Measurements from ENCODE around the gene FOXJ2. TPM values are rescaled to one million over a fixed set of nuclear protein-coding genes. Genes with fewer than 3 reads are reported as not detected.

Gene FOXJ2
- total and polyA plus RNA-seq, 2 of the 4 experiments (the other 2 are of a cell fraction), result 3.0 to 8.4 TPM

- peak overlapping the region; percentile 97 for H2BK5ac ChIP-seq (ENCODE audit: low read depth, low read length, poor library complexity, severe bottlenecking)
- H4K91ac ChIP-seq (ENCODE audit: insufficient read depth, low read depth, low read length), result no peak overlapping the region
- H3K27me3 ChIP-seq (ENCODE audit: control insufficient read depth, insufficient read depth, low read length), result no peaks in the 10 kb centered on the region
- H4K5ac ChIP-seq (ENCODE audit: low read depth, low read length), result peak overlapping the region; percentile 11; the same call in 1 of the 2 replicates
- H3K9me1 ChIP-seq (ENCODE audit: insufficient read depth, low read length), result 0 out of 2 replicates have a peak, but pooled peaks cover 4% of the 10 kb centered on the region
- peak overlapping the region; percentile 63 for H3K4me2 ChIP-seq (ENCODE audit: low read depth, low read length)
- H3K9ac ChIP-seq (ENCODE audit: low read depth, low read length), result peak overlapping the region; percentile 22
- H3K36me3 ChIP-seq (ENCODE audit: control insufficient read depth, insufficient read depth, low read length), result no peaks in the 10 kb centered on the region
- no peak overlapping the region for H2AK9ac ChIP-seq (replicated peaks; ENCODE audit: low read depth, low read length, poor library complexity)
- H2BK20ac ChIP-seq (ENCODE audit: low read depth, low read length), result peak overlapping the region; percentile 26; the same call in 1 of the 2 replicates
- peaks cover 11% of the 10 kb centered on the region for H3K4me1 ChIP-seq (ENCODE audit: control insufficient read depth, insufficient read depth, low read length)
- H3K4me3 ChIP-seq (ENCODE audit: insufficient read depth, low read depth, low read length), result peak overlapping the region; percentile 5; the same call in 1 of the 2 replicates
- ChIA-PET POLR2A (ENCODE audit: unreplicated experiment) (interaction anchor here (0.6 to 1.4 kb wide), 3 partner anchors 59 to 61 kb away, joined by 3 to 7 read pairs (median 3); partner anchors contain the start of gene SLC2A3), CTCF (interaction anchor here (0.6 to 3.5 kb wide), 8 partner anchors 17 to 163 kb away, joined by 3 to 25 read pairs (median 4); no protein-coding TSS in a partner anchor)
- H3K79me1 ChIP-seq (ENCODE audit: low read depth in 1 of 2, low read length in 2 of 2), result no peaks in the 10 kb centered on the region
- peak overlapping the region; percentile 12; the same call in 1 of the 2 replicates for H2AK5ac ChIP-seq (ENCODE audit: low read depth, low read length)
- H3K23ac ChIP-seq (ENCODE audit: low read depth, low read length), result peak overlapping the region; percentile 1; the same call in 1 of the 2 replicates
- peak overlapping the region; percentile 17; the same call in 2 of the 3 replicates for H2BK15ac ChIP-seq (ENCODE audit: low read depth, low read length)
- H4K20me1 ChIP-seq (ENCODE audit: insufficient read depth, low read length), result no peaks in the 10 kb centered on the region
- TF ChIP-seq RCOR1 (IDR thresholded peaks at IDR 0.05; ENCODE audit: insufficient replicate concordance, low read length), result no peak
- TF ChIP-seq MXI1 (IDR thresholded peaks at IDR 0.05; ENCODE audit: borderline replicate concordance, low read depth, low read length), result no peak
- TF ChIP-seq BHLHE40 (IDR thresholded peaks at IDR 0.05; ENCODE audit: low read depth, low read length), result peak; percentile 6; the same call in 1 of the 2 replicates
- peak; percentile 89 for TF ChIP-seq FOS (IDR thresholded peaks at IDR 0.05; ENCODE audit: low read depth, low read length)
- peak; percentile 12; the same call in 1 of the 2 replicates for TF ChIP-seq SMC3 (IDR thresholded peaks at IDR 0.05; ENCODE audit: low read depth, low read length)
- peak; percentile 36; the same call in 1 of the 2 replicates for TF ChIP-seq MAFK (IDR thresholded peaks at IDR 0.05; ENCODE audit: low read depth, low read length)
- peak; percentile 16; the same call in 1 of the 2 replicates for TF ChIP-seq RAD21 (IDR thresholded peaks at IDR 0.05; ENCODE audit: low read length)
- peak; percentile 59 for TF ChIP-seq CEBPB (IDR thresholded peaks at IDR 0.05; ENCODE audit: low read depth, low read length)
- WGBS, 2 experiments (ENCODE audit: extremely low coverage in 2 of 2, insufficient read length in 1 of 2), result 69% methylated on average over 3 of the region's 7 CpGs; no CpG with 5 or more reads in 1 of the 2 experiments
- peaks cover 5% of the 10 kb centered on the region for H3K9me3 ChIP-seq (ENCODE audit: control insufficient read depth, insufficient read depth, low read length)
- BruUV-seq (replicated peaks), result no TSS peak
- H3K27ac ChIP-seq (ENCODE audit: insufficient read depth, low read length), result peak overlapping the region; percentile 72
- peak overlapping the region in 1 of 2 experiments; percentile 48; a peak in 2 of 4 replicates for H4K8ac ChIP-seq (ENCODE audit: low read depth in 2 of 2, low read length in 2 of 2)
- peak overlapping the region; percentile 19 for H3K56ac ChIP-seq (ENCODE audit: extremely low read depth, insufficient read depth, low read length)
- dilution Hi-C loops (cut with HindIII; ENCODE audit: low sequenced_read_pairs, unreplicated experiment) (no loop called here), intact Hi-C loops (cut with micrococcal nuclease) (loop anchor here (1.0 to 2.0 kb wide), 7 partner anchors 24 to 162 kb away; no protein-coding TSS in a partner anchor), in situ Hi-C loops (cut with MboI; ENCODE audit: low sequenced_read_pairs) (loop anchor here (10.0 kb wide), 1 partner anchor 140 kb away; no protein-coding TSS in a partner anchor)
- ATAC-seq (ENCODE audit: low read depth) (peak; percentile 58), DNase-seq (peak; percentile 97)
- H3K14ac ChIP-seq (replicated peaks; ENCODE audit: low read depth, low read length), result 0 out of 2 replicates have a peak overlapping the region, but pooled peaks have one; percentile 2
- peak overlapping the region; percentile 52; the same call in 1 of the 2 replicates for H2BK120ac ChIP-seq (ENCODE audit: low read depth, low read length)
- H2AFZ ChIP-seq (replicated peaks; ENCODE audit: low read length, poor library complexity), result no peak overlapping the region
- H3K18ac ChIP-seq (ENCODE audit: low read depth, low read length), result peak overlapping the region; percentile 37
- peak overlapping the region; percentile 27 for H3K4ac ChIP-seq (ENCODE audit: low read depth, low read length)
These were observed 37.7 kb upstream of the FOXJ2 start for GRCh38 chr12:7994731-7995205.

All from IMR-90 (cell line).